Breast epithelium (tissue), 3 donors: ENCODE data around the gene NFAT5.

Source experiments
- CTCF ChIP-seq, 3 donors: fragments of 450-650 bp; IDR thresholded peaks; one replicate each; pipeline ENCODE4 v1.5.1; 2016 to 2017; ENCODE audit warnings: antibody characterized with exemption in 3 of 3, mild to moderate bottlenecking in 3 of 3, moderate library complexity in 3 of 3
- POLR2A ChIP-seq: fragments of 450-650 bp; IDR thresholded peaks from one replicate; pipeline ENCODE4 v1.6.1; 2016; ENCODE audit warnings: antibody characterized with exemption, mild to moderate bottlenecking, moderate library complexity

- TF ChIP-seq POLR2A (no peak), CTCF (IDR thresholded peaks at IDR 0.05) (no peak)
Measured at GRCh38 chr16:69555867-69556266, 9.9 kb upstream of the NFAT5 start.
